GM12892 (cell line): ENCODE results near the gene ARVCF.
"Not testable (repeated sequence)": the region's sequence is repeated elsewhere in the genome, so short reads cannot be mapped to it uniquely, and the experiment has no call there.

Source experiments
- POLR2A ChIP-seq: IDR thresholded peaks from 2 replicates; pipeline ENCODE4 v1.6.1; 2011; ENCODE audit warnings: low read depth, low read length, control low read depth
- POLR2AphosphoS5 ChIP-seq: IDR thresholded peaks from 2 replicates; pipeline ENCODE4 v1.6.1; 2011; ENCODE audit warnings: low read depth, low read length, control low read depth

DNA sequence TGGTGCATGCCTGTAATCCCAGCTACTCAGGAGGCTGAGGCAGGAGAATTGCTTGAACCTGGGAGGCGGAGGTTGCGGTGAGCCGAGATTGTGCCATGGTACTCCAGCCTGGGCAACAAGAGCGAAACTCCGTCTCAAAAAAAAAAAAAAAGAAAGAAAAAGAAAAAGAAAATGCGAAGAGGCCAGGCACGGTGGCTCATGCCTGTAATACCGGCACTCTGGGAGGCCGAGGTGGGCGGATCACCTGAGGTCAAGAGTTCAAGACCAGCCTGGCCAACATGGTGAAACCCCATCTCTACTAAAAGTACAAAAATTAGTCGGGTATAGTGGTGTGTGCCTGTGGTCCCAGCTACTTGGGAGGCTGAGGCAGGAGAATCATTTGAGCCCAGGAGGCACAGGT, 90.6 kb downstream of the ARVCF start:
- TF ChIP-seq POLR2A, POLR2AphosphoS5: not testable (repeated sequence)
